ENCODE data around the gene CDC34. TPM values are rescaled to one million over a fixed set of nuclear protein-coding genes. Genes with fewer than 3 reads are reported as not detected.
A peak's percentile ranks its signal among the peaks of the same experiment; 100 is the strongest.

CDC34 gene
- total and polyA plus RNA-seq, 9 of the 15 experiments (the other 6 are each of a cell fraction or from before 2014, with no cell fraction given): 0.80 to 203 (median 65.5) TPM

- TF ChIP-seq CHD7 (IDR thresholded peaks at IDR 0.05; ENCODE audit: low read depth, low read length): no peak
- no peak for TF ChIP-seq ZNF318 (IDR thresholded peaks at IDR 0.05; ENCODE audit: borderline replicate concordance in 1 of 2, low read depth in 1 of 2)
- TF ChIP-seq CBFB (CRISPR knock-in tag; IDR thresholded peaks at IDR 0.05): 0 out of 2 replicates have a peak, but pooled peaks have one; percentile 55
- TF ChIP-seq ZSCAN32 (CRISPR knock-in tag; IDR thresholded peaks at IDR 0.05): no peak
- TF ChIP-seq PHB (CRISPR knock-in tag; IDR thresholded peaks at IDR 0.05): 0 out of 2 replicates have a peak, but pooled peaks have one; percentile 24
- peak; percentile 83; the same call in 1 of the 2 replicates for TF ChIP-seq KLF13 (tag; IDR thresholded peaks at IDR 0.05; ENCODE audit: borderline replicate concordance, low read depth)
Measured at GRCh38 chr19:495402-496111, 36.0 kb upstream of the CDC34 start (continued).

Measured in K562 (cell line).